GM12878 (cell line): ENCODE measurements around the gene HOXC13. TPM values are rescaled to one million over a fixed set of nuclear protein-coding genes. Genes with fewer than 3 reads are reported as not detected.

ENCODE experiments used
- ATAC-seq: fragments of 200-7000 bp; cut with Tn5 transposase; 3 replicates; pipeline ENCODE4 v1.9.1; 2020; ENCODE audit warnings: mild to moderate bottlenecking, moderate library complexity
- BruUV-seq: library from RNA; stranded (reverse); fragments of 400-500 nt; replicated peaks from 2 replicates; lab custom pipeline; 2021; lab: Mats Ljungman, UMichigan
- CTCF ChIA-PET: fragments of 300-600 bp; sonication (Branson Sonifier 250); formaldehyde crosslinking; extraction: SDS; loops from one replicate; lab custom pipeline; 2021; ENCODE audit warnings: inconsistent platforms; lab: Yijun Ruan, JAX
- POLR2A ChIA-PET: fragments of 350-600 bp; formaldehyde crosslinking; extraction: SDS; loops from one replicate; lab custom pipeline; 2021; ENCODE audit warnings: inconsistent platforms; lab: Charles Lee
- RAD21 ChIA-PET: fragments of 300-600 bp; sonication (Branson Sonifier 250); formaldehyde crosslinking; loops from one replicate; lab custom pipeline; 2023; ENCODE audit warnings: antibody characterized with exemption; ENCODE audit not compliant: unreplicated experiment; lab: Charles Lee
- SMC1A ChIA-PET: fragments of 300-600 bp; sonication (Branson Sonifier 250); formaldehyde crosslinking; loops from one replicate; lab custom pipeline; 2023; ENCODE audit not compliant: unreplicated experiment, uncharacterized antibody; lab: Charles Lee
- DNase-seq: peaks from one replicate; pipeline ENCODE4 v3.0.0-alpha.2; 2011; ENCODE audit warnings: low read depth, low spot score
- FAIRE-seq: peaks from 3 replicates; lab custom pipeline; 2011; peaks lifted over from hg19 to GRCh38; lab: Jason Lieb, UNC
- H2AFZ ChIP-seq: 2 replicates; pipeline ENCODE4 v1.6.0; 2011; ENCODE audit warnings: low read depth, low read length, control low read depth; ENCODE audit not compliant: control insufficient read depth
- H3K27ac ChIP-seq: 2 replicates; pipeline ENCODE4 v1.5.1; 2011; ENCODE audit warnings: control low read depth; ENCODE audit not compliant: control insufficient read depth, insufficient read depth
- H3K27me3 ChIP-seq, 2 experiments: replicated peaks in 1 of 2; 2 replicates each; pipeline versions ENCODE4 v1.6.0 to v1.6.1; 2011; ENCODE audit warnings: low read length in 1 of 2; ENCODE audit not compliant: control insufficient read depth in 2 of 2, insufficient read depth in 2 of 2
- H3K36me3 ChIP-seq, 2 experiments: 2 replicates each; pipeline ENCODE4 v1.5.1; 2011; ENCODE audit warnings: low read length in 1 of 2; ENCODE audit not compliant: control insufficient read depth in 2 of 2, insufficient read depth in 2 of 2
- H3K4me1 ChIP-seq: 2 replicates; pipeline ENCODE4 v1.6.1; 2011; ENCODE audit warnings: mild to moderate bottlenecking, low read length, moderate library complexity, mixed read lengths; ENCODE audit not compliant: control insufficient read depth, insufficient read depth
- H3K4me2 ChIP-seq: 2 replicates; pipeline ENCODE4 v1.6.0; 2011; ENCODE audit warnings: control low read depth; ENCODE audit not compliant: control insufficient read depth, insufficient read depth
- H3K4me3 ChIP-seq: fragments of 200-600 bp; sonication (generic); 2 replicates; pipeline ENCODE4 v1.5.1; 2016
- H3K79me2 ChIP-seq: 2 replicates; pipeline ENCODE4 v1.6.0; 2011; ENCODE audit warnings: low read length; ENCODE audit not compliant: control insufficient read depth, insufficient read depth
- H3K9ac ChIP-seq: 2 replicates; pipeline ENCODE4 v1.8.0; 2011; ENCODE audit warnings: low read length, control low read depth, mixed read lengths; ENCODE audit not compliant: control insufficient read depth, insufficient read depth
- H3K9me3 ChIP-seq: replicated peaks from 3 replicates; pipeline ENCODE4 v1.5.1; 2011; ENCODE audit warnings: mild to moderate bottlenecking, low read length; ENCODE audit not compliant: control insufficient read depth, insufficient read depth
- H4K20me1 ChIP-seq: 2 replicates; pipeline ENCODE4 v1.6.0; 2011; ENCODE audit not compliant: control insufficient read depth, insufficient read depth
- BMI1 ChIP-seq: fragments of 450-650 bp; IDR thresholded peaks from 2 replicates; pipeline ENCODE4 v1.6.1; 2016; ENCODE audit warnings: mild to moderate bottlenecking, moderate library complexity, borderline replicate concordance
- BRCA1 ChIP-seq: IDR thresholded peaks from 2 replicates; pipeline ENCODE4 v1.6.1; 2011; ENCODE audit warnings: low read depth, low read length, improper control_type of control experiment
- E2F4 ChIP-seq: IDR thresholded peaks from 2 replicates; pipeline ENCODE4 v1.6.1; 2012; ENCODE audit warnings: low read depth, low read length, improper control_type of control experiment
- E4F1 ChIP-seq: fragments of 450-650 bp; IDR thresholded peaks from 2 replicates; pipeline ENCODE4 v1.6.1; 2018; ENCODE audit warnings: borderline replicate concordance, mild to moderate bottlenecking; ENCODE audit not compliant: partially characterized antibody
- EGR1 ChIP-seq, 2 experiments: IDR thresholded peaks; 1 replicate in 1 of 2; 2 replicates in 1 of 2; pipeline ENCODE4 v1.6.1; 2011 to 2012; ENCODE audit warnings: low read depth in 2 of 2, low read length in 2 of 2, borderline replicate concordance in 1 of 2, mild to moderate bottlenecking in 1 of 2, moderate library complexity in 1 of 2
- HDGF ChIP-seq: fragments of 450-650 bp; IDR thresholded peaks from 2 replicates; pipeline ENCODE4 v1.6.1; 2016; ENCODE audit warnings: antibody characterized with exemption
- JUND ChIP-seq: IDR thresholded peaks from 2 replicates; pipeline ENCODE4 v1.6.1; 2012; ENCODE audit warnings: low read depth, mild to moderate bottlenecking, low read length, improper control_type of control experiment, moderate library complexity
- MYB ChIP-seq: fragments of 150-350 bp; IDR thresholded peaks from 2 replicates; pipeline ENCODE4 v1.6.1; 2014; ENCODE audit warnings: mild to moderate bottlenecking, low read depth, low read length, borderline replicate concordance
- NKRF ChIP-seq: fragments of 450-650 bp; conservative IDR thresholded peaks from 2 replicates; pipeline ENCODE4 v1.6.1; 2017; ENCODE audit warnings: mild to moderate bottlenecking, moderate library complexity
- POU2F2 ChIP-seq: IDR thresholded peaks from 3 replicates; pipeline ENCODE4 v1.6.1; 2011; ENCODE audit warnings: low read depth, mild to moderate bottlenecking, low read length, borderline replicate concordance
- SMAD1 ChIP-seq: fragments of 450-650 bp; IDR thresholded peaks from 2 replicates; pipeline ENCODE4 v1.6.1; 2018; ENCODE audit warnings: mild to moderate bottlenecking, low read depth; ENCODE audit not compliant: partially characterized antibody
- STAT1 ChIP-seq: fragments of 450-650 bp; conservative IDR thresholded peaks from 2 replicates; pipeline ENCODE4 v1.6.1; 2014; ENCODE audit warnings: antibody characterized with exemption, mild to moderate bottlenecking
- in situ Hi-C: fragments of 300-500 bp; cut with MboI; formaldehyde crosslinking; loops from 9 replicates; pipeline ENCODE4 v1.14.3; 2018; ENCODE audit warnings: mixed read lengths
- intact Hi-C: fragments of 100-400 bp; cut with micrococcal nuclease; formaldehyde crosslinking; loops from one replicate; pipeline ENCODE4 v1.14.2; 2022; ENCODE audit not compliant: unreplicated experiment
- polyA plus RNA-seq, 11 experiments: library from polyadenylated mRNA; depleted of rRNA in 4 of 11; unstranded in 6 of 11; stranded (reverse) in 5 of 11; fragments of >200 nt; fragmentation: Nextera tagmentation in 4 of 11; fragmentation: Illumina TruSeq in 1 of 11; extraction: Ambion mirVana in 4 of 11; extraction: Trizol in 1 of 11; gene quantifications; 1 replicate in 1 of 11; 2 replicates in 10 of 11; pipeline versions ENCODE4 v1.2.1 to v1.2.3, GENCODE V29; 2011 to 2016; ENCODE audit warnings: inconsistent platforms in 2 of 11, missing spikeins in 2 of 11, low read depth in 1 of 11
- total RNA-seq, 4 experiments: library from RNA; depleted of rRNA in 3 of 4; stranded (reverse); fragments of >200 nt in 3 of 4; fragmentation: Illumina TruSeq in 1 of 4; extraction: Trizol in 1 of 4; gene quantifications; 2 replicates each; pipeline versions ENCODE4 v1.2.1 to v1.2.3, GENCODE V29; 2013 to 2021

The HOXC13 gene
- total and polyA plus RNA-seq, 10 of the 15 experiments (the other 5 are each of a cell fraction or from before 2014, with no cell fraction given), result not detected

- DNase-seq, result no peak
- no peak for TF ChIP-seq EGR1 (IDR thresholded peaks at IDR 0.05; ENCODE audit: borderline replicate concordance in 1 of 2, low read depth in 2 of 2, low read length in 2 of 2)
- no peak for TF ChIP-seq STAT1
- no peak for TF ChIP-seq NKRF
- no peak for TF ChIP-seq E2F4
- TF ChIP-seq JUND, result no peak
- no peak for TF ChIP-seq BRCA1
- no peak for TF ChIP-seq SMAD1
- TF ChIP-seq MYB, result no peak
- no peak for TF ChIP-seq BMI1
- no peak for TF ChIP-seq E4F1
- no peak for TF ChIP-seq POU2F2
- TF ChIP-seq HDGF, result no peak
- TF ChIP-seq, all 136 proteins: peak for 0
- Histone ChIP-seq H3K4me1 (no peaks in the 10 kb centered on the region), H3K27me3 (peaks cover 29 to 39% of the 10 kb centered on the region in 2 experiments), H4K20me1 (no peaks in the 10 kb centered on the region), H3K79me2 (no peaks in the 10 kb centered on the region), H3K9ac (no peak overlapping the region), H2AFZ (no peak overlapping the region), H3K36me3 (no peaks in the 10 kb centered on the region), H3K4me2 (no peak overlapping the region), H3K9me3 (no peaks in the 10 kb centered on the region), H3K27ac (no peak overlapping the region), H3K4me3 (no peak overlapping the region)
- no TSS peak for BruUV-seq
- ChIA-PET CTCF (no interaction called here), SMC1A (no interaction called here), POLR2A (no interaction called here), RAD21 (no interaction called here)
- in situ Hi-C loops (no loop called here), intact Hi-C loops (no loop called here)
- FAIRE-seq (no peak), ATAC-seq (no peak)
These were observed 9.1 kb downstream of the HOXC13 start for GRCh38 chr12:53947743-53948142.
